ENCODE measurements around the gene ABHD12.
A peak's percentile ranks its signal among the peaks of the same experiment; 100 is the strongest.

ABHD12 gene

DNA sequence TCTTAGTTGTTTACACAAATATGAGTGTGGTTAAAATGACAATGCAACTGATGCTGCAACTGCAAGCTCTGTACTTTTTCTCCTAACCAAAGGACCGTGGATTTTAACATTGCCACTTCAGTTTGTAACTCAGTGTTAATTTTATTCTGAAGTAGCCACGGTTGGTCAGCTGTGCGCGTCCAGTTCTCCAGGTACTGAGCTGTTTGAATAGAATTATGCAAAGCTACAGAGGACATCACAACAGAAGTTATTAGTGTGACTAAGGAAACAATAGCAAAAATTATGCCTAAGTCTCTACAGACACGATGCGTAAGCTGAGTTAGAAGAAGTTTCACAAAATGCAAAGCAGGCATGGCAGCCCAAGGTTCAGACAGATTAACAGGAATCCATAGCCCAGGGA lies 4.4 kb upstream of the ABHD12 start:
- Histone ChIP-seq H3K27ac (ENCODE audit: low read depth, low read length) (no peak overlapping the region), H3K79me2 (ENCODE audit: insufficient read depth, low read length) (no peaks in the 10 kb centered on the region), H4K20me1 (ENCODE audit: low read depth, low read length) (no peaks in the 10 kb centered on the region), H3F3A (ENCODE audit: insufficient read depth) (peaks cover 4% of the 10 kb centered on the region; the same call in 1 of the 2 replicates), H3K27me3 (ENCODE audit: low read length) (no peaks in the 10 kb centered on the region), H3K9me3 (ENCODE audit: insufficient read depth, low read length) (no peaks in the 10 kb centered on the region), H3K4me2 (ENCODE audit: low read depth, low read length, poor library complexity, severe bottlenecking) (no peak overlapping the region), H3K36me3 (ENCODE audit: low read length) (no peaks in the 10 kb centered on the region), H3K9ac (ENCODE audit: low read length) (no peak overlapping the region), H3K4me3 (ENCODE audit: insufficient read depth, low read length, poor library complexity, severe bottlenecking) (no peak overlapping the region), H2AFZ (ENCODE audit: low read depth, low read length, severe bottlenecking) (no peak overlapping the region), H3K9me2 (replicated peaks; ENCODE audit: insufficient read depth, low read length) (no peaks in the 10 kb centered on the region)
- TF ChIP-seq, protein P1, sequence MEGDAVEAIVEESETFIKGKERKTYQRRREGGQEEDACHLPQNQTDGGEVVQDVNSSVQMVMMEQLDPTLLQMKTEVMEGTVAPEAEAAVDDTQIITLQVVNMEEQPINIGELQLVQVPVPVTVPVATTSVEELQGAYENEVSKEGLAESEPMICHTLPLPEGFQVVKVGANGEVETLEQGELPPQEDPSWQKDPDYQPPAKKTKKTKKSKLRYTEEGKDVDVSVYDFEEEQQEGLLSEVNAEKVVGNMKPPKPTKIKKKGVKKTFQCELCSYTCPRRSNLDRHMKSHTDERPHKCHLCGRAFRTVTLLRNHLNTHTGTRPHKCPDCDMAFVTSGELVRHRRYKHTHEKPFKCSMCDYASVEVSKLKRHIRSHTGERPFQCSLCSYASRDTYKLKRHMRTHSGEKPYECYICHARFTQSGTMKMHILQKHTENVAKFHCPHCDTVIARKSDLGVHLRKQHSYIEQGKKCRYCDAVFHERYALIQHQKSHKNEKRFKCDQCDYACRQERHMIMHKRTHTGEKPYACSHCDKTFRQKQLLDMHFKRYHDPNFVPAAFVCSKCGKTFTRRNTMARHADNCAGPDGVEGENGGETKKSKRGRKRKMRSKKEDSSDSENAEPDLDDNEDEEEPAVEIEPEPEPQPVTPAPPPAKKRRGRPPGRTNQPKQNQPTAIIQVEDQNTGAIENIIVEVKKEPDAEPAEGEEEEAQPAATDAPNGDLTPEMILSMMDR (IDR thresholded peaks at IDR 0.05; ENCODE audit: insufficient read depth, low read length, poor library complexity, severe bottlenecking): no peak
- TF ChIP-seq EZH2phosphoT487 (conservative IDR thresholded peaks at IDR 0.05; ENCODE audit: low read length): no peak

DNA sequence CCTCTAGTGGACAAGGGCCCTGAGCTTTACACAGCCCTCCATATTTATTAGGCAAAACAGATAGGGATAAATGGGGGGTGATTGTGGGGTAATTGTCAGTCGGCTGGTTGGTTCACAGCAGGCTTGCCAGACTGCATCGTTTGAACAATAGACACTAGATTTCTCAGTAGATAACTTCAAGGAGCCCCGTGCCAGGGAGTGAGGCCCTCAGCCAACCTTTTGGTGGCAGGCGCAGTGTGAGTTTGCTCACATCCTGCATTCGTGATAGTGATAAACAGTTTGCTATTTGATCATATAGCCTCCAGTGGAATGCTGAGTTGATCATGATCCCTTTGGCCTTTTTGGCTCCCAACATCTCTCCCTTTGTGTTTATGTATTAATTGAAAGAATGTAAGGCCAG lies 3.6 kb upstream of the ABHD12 start:
- Histone ChIP-seq H3F3A (ENCODE audit: insufficient read depth) (peaks cover 4% of the 10 kb centered on the region; the same call in 1 of the 2 replicates), H3K4me3 (ENCODE audit: insufficient read depth, low read length, poor library complexity, severe bottlenecking) (no peak overlapping the region)

DNA sequence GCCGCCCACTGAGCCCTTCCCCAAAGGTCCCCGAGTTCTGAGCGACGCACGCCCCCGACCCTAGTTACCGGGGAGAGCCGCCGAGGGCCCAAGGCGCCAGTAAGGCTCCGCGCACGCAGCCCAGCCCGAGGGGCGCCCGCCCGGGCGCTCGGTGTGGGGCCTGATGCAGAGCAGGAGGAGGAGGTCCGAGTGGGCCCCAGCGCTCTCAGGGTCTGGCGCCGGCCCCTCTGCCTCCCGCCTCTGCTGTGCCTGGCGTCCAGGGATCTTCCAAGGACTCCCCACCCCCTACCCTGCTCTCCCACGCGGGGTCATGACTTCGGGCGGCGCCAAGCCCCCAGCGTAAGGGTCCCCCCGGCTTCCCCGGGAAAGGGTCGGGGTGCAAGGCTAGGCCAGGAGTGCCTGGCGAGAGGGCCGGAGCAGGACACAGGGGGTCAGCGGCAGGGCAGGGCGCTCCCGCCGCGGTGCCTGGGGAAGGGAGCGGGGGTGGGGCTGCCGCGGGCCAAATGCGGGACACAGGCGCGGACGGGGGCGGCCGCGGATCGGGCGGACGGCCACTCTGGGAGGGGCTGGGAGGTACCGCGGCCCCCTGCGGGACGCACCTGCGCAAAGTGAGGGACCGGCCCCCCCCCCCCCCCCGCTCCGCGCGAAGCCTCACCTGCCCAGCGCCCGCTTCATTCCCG lies 637 bp downstream of the ABHD12 start:
- H3K4me2 ChIP-seq (ENCODE audit: low read depth, low read length, poor library complexity, severe bottlenecking): peak overlapping the region; percentile 74
- H3K79me2 ChIP-seq (ENCODE audit: insufficient read depth, low read length): peaks cover 3% of the 10 kb centered on the region; the same call in 1 of the 2 replicates
- peak overlapping the region; percentile 55 for H2AFZ ChIP-seq (ENCODE audit: low read depth, low read length, severe bottlenecking)
- H3K9me2 ChIP-seq (replicated peaks; ENCODE audit: insufficient read depth, low read length): no peaks in the 10 kb centered on the region
- H3K36me3 ChIP-seq (ENCODE audit: low read length): no peaks in the 10 kb centered on the region
- H3K27ac ChIP-seq (ENCODE audit: low read depth, low read length): peak overlapping the region; percentile 44; the same call in 1 of the 2 replicates
- TF ChIP-seq, protein P1 (IDR thresholded peaks at IDR 0.05; ENCODE audit: insufficient read depth, low read length, poor library complexity, severe bottlenecking): no peak
- TF ChIP-seq EZH2phosphoT487 (conservative IDR thresholded peaks at IDR 0.05; ENCODE audit: low read length): no peak
- H3K27me3 ChIP-seq (ENCODE audit: low read length): no peaks in the 10 kb centered on the region
- peak overlapping the region; percentile 73 for H3K4me3 ChIP-seq (ENCODE audit: insufficient read depth, low read length, poor library complexity, severe bottlenecking)
- no peaks in the 10 kb centered on the region for H3K9me3 ChIP-seq (ENCODE audit: insufficient read depth, low read length)
- H3F3A ChIP-seq (ENCODE audit: insufficient read depth): peaks cover 4% of the 10 kb centered on the region; the same call in 1 of the 2 replicates
- peak overlapping the region; percentile 79 for H3K9ac ChIP-seq (ENCODE audit: low read length)
- no peaks in the 10 kb centered on the region for H4K20me1 ChIP-seq (ENCODE audit: low read depth, low read length)

More for the DNA sequence above, 3.6 kb upstream of the ABHD12 start:
- Histone ChIP-seq H3K9me2 (replicated peaks; ENCODE audit: insufficient read depth, low read length) (no peaks in the 10 kb centered on the region), H3K9me3 (ENCODE audit: insufficient read depth, low read length) (no peaks in the 10 kb centered on the region), H3K9ac (ENCODE audit: low read length) (no peak overlapping the region), H3K79me2 (ENCODE audit: insufficient read depth, low read length) (no peaks in the 10 kb centered on the region), H3K36me3 (ENCODE audit: low read length) (no peaks in the 10 kb centered on the region), H3K4me2 (ENCODE audit: low read depth, low read length, poor library complexity, severe bottlenecking) (no peak overlapping the region), H3K27me3 (ENCODE audit: low read length) (no peaks in the 10 kb centered on the region), H2AFZ (ENCODE audit: low read depth, low read length, severe bottlenecking) (no peak overlapping the region), H3K27ac (ENCODE audit: low read depth, low read length) (no peak overlapping the region), H4K20me1 (ENCODE audit: low read depth, low read length) (no peaks in the 10 kb centered on the region)
- TF ChIP-seq EZH2phosphoT487 (conservative IDR thresholded peaks at IDR 0.05; ENCODE audit: low read length): no peak
- TF ChIP-seq, protein P1 (IDR thresholded peaks at IDR 0.05; ENCODE audit: insufficient read depth, low read length, poor library complexity, severe bottlenecking): no peak

All from SU-DHL-6 (cell line).